Naive B cell (primary cell): ENCODE results near the gene CPAMD8. TPM values are rescaled to one million over a fixed set of nuclear protein-coding genes. Genes with fewer than 3 reads are reported as not detected.
"Not testable (repeated sequence)": the region's sequence is repeated elsewhere in the genome, so short reads cannot be mapped to it uniquely, and the experiment has no call there.

ENCODE experiments used
- ATAC-seq, 2 donors: fragments of 150-1000 bp; cut with Tn5 transposase; 2 replicates each; pipeline ENCODE4 v1.10.0; 2021; ENCODE audit warnings: low read depth in 2 of 2, mild to moderate bottlenecking in 2 of 2, moderate library complexity in 2 of 2
- DNase-seq: peaks from one replicate; pipeline ENCODE4 v3.0.0; 2022
- H3K27ac Mint-ChIP-seq, 6 donors: one replicate each; pipeline ENCODE4 v1.8.0; 2020 to 2022; ENCODE audit warnings: mild to moderate bottlenecking in 6 of 6, mixed read lengths in 6 of 6, moderate library complexity in 5 of 6, inconsistent platforms in 2 of 6
- H3K27me3 Mint-ChIP-seq, 3 donors: one replicate each; pipeline ENCODE4 v1.8.0; 2021 to 2022; ENCODE audit warnings: mixed read lengths in 3 of 3, mild to moderate bottlenecking in 1 of 3
- H3K36me3 Mint-ChIP-seq, 2 donors: one replicate each; pipeline ENCODE4 v1.8.0; 2020 to 2022; ENCODE audit warnings: mixed read lengths in 2 of 2, inconsistent platforms in 1 of 2, mild to moderate bottlenecking in 1 of 2
- H3K4me1 Mint-ChIP-seq, 3 donors: one replicate each; pipeline ENCODE4 v1.8.0; 2020 to 2022; ENCODE audit warnings: mixed read lengths in 3 of 3, inconsistent platforms in 1 of 3, mild to moderate bottlenecking in 1 of 3, moderate library complexity in 1 of 3
- H3K4me3 Mint-ChIP-seq, 8 donors: one replicate each; pipeline ENCODE4 v1.8.0; 2020 to 2022; ENCODE audit warnings: mild to moderate bottlenecking in 8 of 8, mixed read lengths in 8 of 8, moderate library complexity in 8 of 8, inconsistent platforms in 2 of 8
- H3K9me3 Mint-ChIP-seq, 7 donors: one replicate each; pipeline ENCODE4 v1.8.0; 2020 to 2022; ENCODE audit warnings: mixed read lengths in 7 of 7, mild to moderate bottlenecking in 5 of 7, inconsistent platforms in 2 of 7, moderate library complexity in 1 of 7
- polyA plus RNA-seq, 6 donors: library from polyadenylated mRNA; unstranded; fragments of 300-500 nt; fragmentation: Illumina TruSeq; gene quantifications; one replicate each; pipeline ENCODE4 v1.2.3, GENCODE V29; 2021; ENCODE audit warnings: low read depth in 6 of 6

CPAMD8 gene
- polyA plus RNA-seq, 6 donors from 2014 or later: 0.12 to 0.65 (median 0.35) TPM; not detected in 2

DNA sequence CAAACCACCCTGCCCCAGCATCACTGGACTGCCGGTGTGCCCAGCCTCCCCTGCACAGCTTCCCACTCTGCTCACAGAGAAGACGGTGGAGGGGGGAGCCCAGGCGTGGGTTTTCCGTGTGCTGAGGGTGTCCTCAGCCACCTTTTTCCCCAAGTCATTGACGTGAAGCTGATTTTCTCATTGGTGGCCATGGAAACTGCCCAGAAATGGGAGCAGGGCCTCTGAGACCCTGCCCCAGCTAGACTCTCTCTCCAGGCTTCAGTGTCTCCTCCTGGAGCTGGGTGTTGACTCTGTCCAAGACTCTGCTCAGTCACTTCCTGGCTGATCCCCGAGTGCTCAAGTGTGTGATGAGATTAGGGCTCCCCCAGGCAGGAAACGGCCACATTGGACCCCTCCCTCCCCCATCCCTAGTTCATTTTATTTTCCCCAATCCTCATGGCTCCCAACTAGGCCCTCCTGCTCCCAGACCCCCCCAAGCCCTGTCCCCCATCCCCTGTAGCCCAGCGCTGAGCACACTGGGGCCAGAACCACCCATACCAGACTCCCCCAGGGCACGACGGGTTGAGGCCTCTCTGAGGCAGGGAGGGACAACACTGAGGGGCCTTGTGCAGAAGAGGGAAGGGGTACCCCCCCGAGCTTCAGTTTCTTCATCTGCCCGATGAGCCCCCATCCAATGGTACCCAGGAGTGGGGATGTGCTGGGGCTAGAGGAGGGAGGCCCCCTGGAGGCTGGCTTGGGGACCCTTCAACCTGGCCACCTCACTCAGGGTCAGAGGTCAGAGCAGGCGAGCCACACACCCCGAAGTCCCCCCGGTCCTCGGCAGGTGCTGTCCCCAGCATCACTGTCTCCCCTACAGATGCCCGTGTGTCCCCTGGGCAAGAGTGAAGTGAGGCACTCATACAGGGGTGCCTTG is 139.0 kb downstream of the CPAMD8 start:
- Mint-ChIP-seq H3K27me3 (peaks cover 0 to 25% (median 8%) of the 10 kb centered on the region in 3 donors), H3K4me3 (no peak overlapping the region), H3K4me1 (peaks cover 4 to 28% (median 24%) of the 10 kb centered on the region in 3 donors), H3K9me3 (peaks cover 5 to 12% (median 7%) of the 10 kb centered on the region in 7 donors), H3K36me3 (peaks cover 0 to 9% of the 10 kb centered on the region in 2 donors), H3K27ac (no peak overlapping the region)
- DNase-seq (no peak), ATAC-seq (no peak)

DNA sequence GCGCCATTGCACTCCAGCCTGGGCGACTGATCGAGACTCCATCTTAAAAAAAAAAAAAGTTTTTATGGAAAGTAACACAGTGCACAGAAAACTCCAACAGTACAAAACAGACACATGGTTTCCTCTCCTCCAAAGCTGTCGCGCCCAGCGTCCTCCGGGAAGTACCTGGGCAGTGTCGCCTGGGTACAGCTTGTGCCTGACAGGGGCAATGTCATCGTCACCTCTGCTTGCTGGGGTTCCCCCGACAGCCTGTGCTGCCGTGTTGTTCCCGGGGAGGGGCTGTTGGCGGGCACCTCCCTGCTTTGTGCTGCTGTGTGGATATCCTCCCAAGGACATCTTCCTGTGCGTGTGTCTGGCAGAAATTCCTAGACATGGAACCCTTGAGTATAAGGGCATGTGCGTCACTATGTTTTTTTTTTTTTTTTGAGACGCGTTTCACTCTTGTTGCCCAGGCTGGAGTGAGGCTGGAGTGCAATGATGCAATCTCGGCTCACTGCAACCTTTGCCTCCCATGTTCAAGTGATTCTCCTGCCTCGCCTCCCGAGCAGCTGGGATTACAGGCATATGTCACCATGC is 140.2 kb downstream of the CPAMD8 start:
- Mint-ChIP-seq H3K27ac (peak overlapping the region in 1 of 6 donors; percentile 47), H3K9me3 (peaks cover 5 to 22% (median 16%) of the 10 kb centered on the region in 7 donors), H3K4me3 (no peak overlapping the region), H3K4me1 (peaks cover 4 to 19% (median 13%) of the 10 kb centered on the region in 3 donors), H3K36me3 (peaks cover 0 to 18% of the 10 kb centered on the region in 2 donors), H3K27me3 (peaks cover 0 to 25% (median 8%) of the 10 kb centered on the region in 3 donors)
- ATAC-seq (no peak), DNase-seq (no peak)

DNA sequence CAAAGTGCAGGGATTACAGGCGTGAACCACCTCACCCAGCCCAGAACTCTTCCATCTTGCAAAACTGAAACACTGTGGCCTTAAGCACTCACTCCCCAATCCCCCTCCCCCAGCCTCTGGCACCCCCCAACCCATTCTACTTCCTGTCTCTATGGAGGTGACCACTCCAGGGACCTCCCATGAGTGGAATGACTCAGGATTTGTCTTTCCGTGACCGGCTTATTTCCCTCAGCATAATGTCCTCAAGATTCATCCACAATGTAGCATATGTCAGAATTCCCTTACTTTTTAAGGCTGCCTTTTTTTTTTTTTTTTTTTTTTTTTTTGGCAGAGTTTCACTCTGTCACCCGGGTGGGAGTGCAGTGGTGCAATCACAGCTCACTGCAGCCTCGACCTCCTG is 141.4 kb downstream of the CPAMD8 start:
- DNase-seq (no peak), ATAC-seq (no peak)
- peaks cover 5 to 35% (median 25%) of the 10 kb centered on the region in 7 donors for H3K9me3 Mint-ChIP-seq
- H3K27ac Mint-ChIP-seq: no peak overlapping the region
- peaks cover 0 to 21% (median 8%) of the 10 kb centered on the region in 3 donors for H3K27me3 Mint-ChIP-seq
- H3K4me1 Mint-ChIP-seq: peaks cover 4 to 21% (median 8%) of the 10 kb centered on the region in 3 donors
- H3K4me3 Mint-ChIP-seq: no peak overlapping the region
- H3K36me3 Mint-ChIP-seq: peaks cover 5 to 30% of the 10 kb centered on the region in 2 donors

DNA sequence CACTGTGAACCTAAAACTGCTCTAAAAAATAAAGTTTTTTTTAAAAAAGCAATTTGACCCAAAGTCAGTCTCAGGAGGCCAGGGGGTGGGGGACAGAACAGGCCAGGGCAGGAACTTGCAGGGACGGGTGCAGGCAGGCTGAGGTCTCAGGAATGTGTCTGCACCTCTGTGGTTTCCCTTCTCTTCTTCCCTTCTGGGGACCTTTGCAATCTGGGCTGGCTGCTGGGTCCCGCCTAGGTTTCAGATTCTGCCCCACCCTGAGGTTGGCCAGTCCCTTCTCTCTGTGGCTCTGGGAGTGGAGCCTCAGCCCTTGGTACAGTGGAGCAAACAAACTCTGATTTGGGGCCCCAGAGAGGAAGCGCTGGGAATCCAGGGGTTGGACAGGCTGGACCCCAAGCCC is 143.1 kb downstream of the CPAMD8 start:
- Mint-ChIP-seq H3K9me3 (peaks cover 5 to 36% (median 25%) of the 10 kb centered on the region in 7 donors), H3K36me3 (peaks cover 6 to 35% of the 10 kb centered on the region in 2 donors), H3K27me3 (peaks cover 0 to 10% (median 3%) of the 10 kb centered on the region in 3 donors), H3K27ac (no peak overlapping the region), H3K4me1 (peaks cover 2 to 14% (median 3%) of the 10 kb centered on the region in 3 donors), H3K4me3 (peak overlapping the region in 1 of 8 donors; percentile 64)
- DNase-seq: no peak
- ATAC-seq: no peak

DNA sequence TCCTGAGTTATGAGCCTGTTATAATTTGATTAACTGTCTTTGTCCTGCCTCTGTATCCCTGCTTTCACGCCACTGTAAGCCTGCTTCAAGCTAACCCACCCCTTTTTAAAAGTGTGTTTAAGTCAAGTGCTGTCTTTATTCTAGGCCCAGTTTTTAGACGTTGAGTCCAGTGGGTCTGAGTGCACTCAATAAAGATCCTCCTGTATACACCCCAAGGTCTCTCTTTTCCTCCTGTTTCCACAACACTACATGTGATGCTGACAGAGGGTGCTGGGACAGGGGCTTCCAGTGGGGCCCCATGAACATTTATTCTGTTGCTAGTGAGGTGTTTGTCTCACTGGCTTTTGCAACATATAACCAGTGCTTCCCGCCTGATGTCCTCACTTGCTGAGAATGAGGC is 144.5 kb downstream of the CPAMD8 start:
- ATAC-seq (no peak), DNase-seq (no peak)
- no peak overlapping the region for H3K4me3 Mint-ChIP-seq
- peaks cover 0 to 7% (median 0%) of the 10 kb centered on the region in 3 donors for H3K4me1 Mint-ChIP-seq
- peaks cover 5 to 37% (median 25%) of the 10 kb centered on the region in 7 donors for H3K9me3 Mint-ChIP-seq
- H3K36me3 Mint-ChIP-seq: peaks cover 6 to 35% of the 10 kb centered on the region in 2 donors
- H3K27ac Mint-ChIP-seq: peak overlapping the region in 1 of 6 donors; percentile 33
- H3K27me3 Mint-ChIP-seq: no peaks in the 10 kb centered on the region

DNA sequence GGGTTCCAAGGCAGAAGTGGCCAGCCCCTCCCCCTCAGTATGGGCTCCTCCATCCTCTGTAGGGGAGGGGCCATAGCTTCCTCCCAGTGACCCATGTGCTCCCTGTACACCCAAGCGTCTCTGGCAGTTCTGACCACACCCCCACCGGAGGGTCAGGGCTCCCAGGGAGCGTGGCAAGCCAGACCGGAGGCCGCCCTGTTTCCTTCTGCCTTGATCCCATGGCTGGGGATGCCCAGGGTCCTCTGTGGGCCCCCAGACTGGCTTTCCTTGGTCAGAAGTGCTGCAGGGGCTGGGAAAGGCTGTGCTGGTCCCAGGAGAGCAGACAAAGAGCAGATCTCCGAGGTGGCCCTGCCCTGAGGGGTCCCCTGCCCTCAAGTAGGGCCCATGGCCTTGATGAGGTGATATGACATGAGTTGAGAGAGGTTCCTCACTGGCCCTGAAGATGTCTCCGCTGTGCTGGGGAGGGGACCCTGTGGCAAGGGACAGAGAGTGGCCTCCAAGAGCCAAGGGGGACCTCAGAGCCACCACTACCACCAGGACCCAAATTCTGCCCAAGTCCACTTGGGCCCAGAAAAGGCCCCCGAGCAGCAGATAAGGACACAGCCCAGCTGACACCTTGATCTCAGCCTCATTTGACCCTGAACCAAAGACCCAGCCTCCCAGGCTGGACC is 145.6 kb downstream of the CPAMD8 start:
- H3K27me3 Mint-ChIP-seq: no peaks in the 10 kb centered on the region
- peaks cover 5 to 37% (median 25%) of the 10 kb centered on the region in 7 donors for H3K9me3 Mint-ChIP-seq
- H3K36me3 Mint-ChIP-seq: peaks cover 6 to 35% of the 10 kb centered on the region in 2 donors

DNA sequence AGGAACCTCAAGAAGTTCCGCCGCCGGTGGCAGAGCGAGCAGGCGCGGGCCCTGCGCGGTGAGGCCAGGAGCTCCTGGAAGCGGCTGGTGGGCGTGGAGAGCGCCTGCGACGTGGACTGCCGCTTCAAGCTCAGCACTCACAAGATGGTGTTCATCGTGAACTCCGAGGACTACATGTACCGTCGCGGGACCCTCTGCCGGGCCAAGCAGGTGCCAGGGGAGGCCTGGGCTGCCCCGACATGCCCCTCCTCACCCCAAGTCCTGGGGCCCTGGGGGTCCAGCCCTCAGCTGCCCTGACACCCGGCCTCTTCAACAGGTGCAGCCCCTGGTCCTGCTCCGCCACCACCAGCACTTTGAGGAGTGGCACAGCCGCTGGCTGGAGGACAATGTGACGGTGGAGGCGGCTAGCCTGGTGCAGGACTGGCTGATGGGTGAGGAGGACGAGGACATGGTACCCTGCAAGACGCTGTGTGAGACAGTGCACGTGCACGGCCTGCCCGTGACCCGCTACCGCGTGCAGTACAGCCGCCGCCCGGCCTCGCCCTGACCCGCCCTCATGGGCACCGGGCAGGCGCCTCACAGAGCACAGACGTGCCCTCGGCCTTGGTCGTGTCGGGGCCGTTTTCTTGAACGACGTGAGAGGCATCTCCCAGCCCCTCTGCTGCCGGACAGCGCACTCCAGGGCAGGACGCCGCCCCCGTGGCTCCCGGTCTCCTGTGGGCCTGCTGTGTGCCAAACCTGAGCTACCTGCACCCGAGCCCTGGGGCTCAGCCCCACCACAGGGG is 148.2 kb downstream of the CPAMD8 start:
- no peak overlapping the region for H3K27ac Mint-ChIP-seq
- DNase-seq (no peak), ATAC-seq (no peak)
- H3K4me1 Mint-ChIP-seq: peaks cover 13 to 31% (median 21%) of the 10 kb centered on the region in 3 donors
- peaks cover 11 to 33% (median 24%) of the 10 kb centered on the region in 7 donors for H3K9me3 Mint-ChIP-seq
- no peak overlapping the region for H3K4me3 Mint-ChIP-seq
- H3K27me3 Mint-ChIP-seq: no peaks in the 10 kb centered on the region
- H3K36me3 Mint-ChIP-seq: peaks cover 18 to 50% of the 10 kb centered on the region in 2 donors

More for the DNA sequence above, 145.6 kb downstream of the CPAMD8 start:
- Mint-ChIP-seq H3K27ac (peak overlapping the region in 1 of 6 donors; percentile 78), H3K4me1 (peaks cover 0 to 8% (median 0%) of the 10 kb centered on the region in 3 donors), H3K4me3 (peak overlapping the region in 1 of 8 donors; percentile 15)
- ATAC-seq (no peak), DNase-seq (no peak)

DNA sequence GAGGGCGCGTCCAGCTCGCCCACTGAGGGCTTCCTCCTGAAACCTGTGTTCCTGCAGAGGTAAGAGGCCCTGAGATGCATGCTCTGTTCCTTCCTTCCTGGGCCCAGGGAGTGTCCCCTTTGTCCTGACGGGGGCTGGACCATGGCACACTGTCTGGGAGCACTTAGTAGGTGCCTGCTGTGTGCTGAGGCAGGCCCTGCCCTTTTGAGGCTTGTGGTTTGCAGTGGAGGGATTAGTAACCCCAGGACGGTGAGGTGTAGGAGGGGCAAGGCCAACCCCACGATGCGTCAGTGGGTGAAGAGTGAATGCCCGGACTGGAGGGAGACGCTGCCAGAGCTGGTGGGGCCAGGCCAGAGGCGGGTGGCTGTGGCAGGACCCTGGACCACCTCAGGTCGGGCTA is 149.0 kb downstream of the CPAMD8 start:
- no peak for ATAC-seq
- Mint-ChIP-seq H3K9me3 (peaks cover 6 to 27% (median 16%) of the 10 kb centered on the region in 7 donors), H3K27me3 (no peaks in the 10 kb centered on the region), H3K27ac (peak overlapping the region in 1 of 6 donors; percentile 38), H3K4me3 (no peak overlapping the region), H3K36me3 (peaks cover 18 to 42% of the 10 kb centered on the region in 2 donors), H3K4me1 (peaks cover 13 to 31% (median 21%) of the 10 kb centered on the region in 3 donors)
- no peak for DNase-seq

DNA sequence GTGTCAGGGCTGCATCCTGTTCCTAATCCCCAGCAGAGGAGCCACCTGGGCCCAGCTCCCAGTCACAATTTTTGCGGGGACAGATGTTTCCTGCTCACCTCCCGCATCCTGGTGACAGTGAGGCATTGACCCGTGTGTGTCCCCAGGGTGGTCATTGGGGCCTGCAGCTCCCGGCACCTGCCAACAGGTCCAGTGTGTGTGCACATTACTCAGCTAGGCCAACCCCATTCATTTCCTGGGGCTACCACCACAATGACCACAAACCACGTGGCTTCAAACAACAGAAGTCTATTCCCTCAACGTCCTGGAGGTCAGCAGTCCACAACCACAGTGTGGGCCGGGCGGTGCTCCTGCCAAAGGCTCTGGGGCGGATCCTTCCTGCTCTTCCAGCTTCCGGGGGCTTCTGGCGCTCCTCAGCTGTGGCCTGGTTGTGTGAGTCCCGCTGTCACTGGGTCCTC is 149.7 kb downstream of the CPAMD8 start:
- no peak overlapping the region for H3K27ac Mint-ChIP-seq
- H3K36me3 Mint-ChIP-seq: peaks cover 18 to 35% of the 10 kb centered on the region in 2 donors
- peaks cover 13 to 31% (median 21%) of the 10 kb centered on the region in 3 donors for H3K4me1 Mint-ChIP-seq
- no peak for DNase-seq
- H3K9me3 Mint-ChIP-seq: peaks cover 6 to 22% (median 10%) of the 10 kb centered on the region in 7 donors
- no peak overlapping the region for H3K4me3 Mint-ChIP-seq
- ATAC-seq: no peak
- no peaks in the 10 kb centered on the region for H3K27me3 Mint-ChIP-seq

DNA sequence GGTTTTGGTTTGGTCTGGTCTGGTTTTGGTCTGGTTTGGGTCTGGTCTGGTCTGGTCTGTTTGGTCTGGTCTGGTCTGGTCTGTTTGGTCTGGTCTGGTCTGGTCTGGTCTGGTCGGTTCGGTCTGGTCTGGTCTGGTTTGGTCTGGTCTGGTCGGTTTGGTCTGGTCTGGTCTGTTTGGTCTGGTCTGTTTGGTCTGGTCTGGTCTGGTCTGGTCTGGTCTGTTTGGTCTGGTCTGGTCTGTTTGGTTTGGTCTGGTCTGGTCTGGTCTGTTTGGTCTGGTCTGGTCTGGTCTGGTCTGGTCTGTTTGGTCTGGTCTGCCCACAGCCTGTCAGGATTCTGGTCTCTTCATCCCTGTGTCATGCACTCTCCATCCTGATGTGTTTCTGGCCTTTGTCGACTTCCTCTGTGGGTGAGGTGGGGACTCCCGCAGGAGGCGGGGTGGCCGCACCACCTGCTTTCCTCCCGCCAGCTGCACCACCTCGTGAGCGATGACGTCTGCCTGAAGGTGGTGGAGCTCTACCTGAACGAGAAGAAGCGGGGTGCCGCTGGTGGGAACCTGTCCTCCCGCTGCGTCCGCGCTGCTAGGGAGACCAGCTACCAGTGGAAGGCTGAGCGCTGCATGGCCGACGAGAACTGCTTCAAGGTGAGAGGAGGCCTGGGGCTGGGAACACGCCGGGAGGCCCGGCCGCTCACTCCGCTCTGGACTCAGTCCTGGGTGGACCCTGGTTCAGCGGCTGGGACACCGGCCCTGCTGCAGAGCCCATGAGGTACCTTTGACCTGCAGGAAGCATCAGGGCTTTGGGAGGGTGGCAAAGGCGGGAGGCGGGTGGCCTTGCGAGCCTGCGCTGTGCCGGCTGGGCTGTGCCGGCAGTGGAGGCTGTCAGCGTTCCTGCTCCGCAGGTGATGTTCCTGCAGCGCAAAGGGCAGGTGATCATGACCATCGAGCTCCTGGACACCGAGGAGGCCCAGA is 150.7 kb downstream of the CPAMD8 start:
- H3K36me3 Mint-ChIP-seq: peaks cover 24 to 28% of the 10 kb centered on the region in 2 donors
- H3K27me3 Mint-ChIP-seq: no peaks in the 10 kb centered on the region
- peak overlapping the region in 5 of 6 donors; percentile 22 to 87 (median 85) for H3K27ac Mint-ChIP-seq
- peaks cover 13 to 31% (median 21%) of the 10 kb centered on the region in 3 donors for H3K4me1 Mint-ChIP-seq
- H3K9me3 Mint-ChIP-seq: peaks cover 0 to 14% (median 6%) of the 10 kb centered on the region in 7 donors
- peak overlapping the region in 1 of 8 donors; percentile 4 for H3K4me3 Mint-ChIP-seq
- ATAC-seq (peak; percentile 56 to 64), DNase-seq (no peak)

DNA sequence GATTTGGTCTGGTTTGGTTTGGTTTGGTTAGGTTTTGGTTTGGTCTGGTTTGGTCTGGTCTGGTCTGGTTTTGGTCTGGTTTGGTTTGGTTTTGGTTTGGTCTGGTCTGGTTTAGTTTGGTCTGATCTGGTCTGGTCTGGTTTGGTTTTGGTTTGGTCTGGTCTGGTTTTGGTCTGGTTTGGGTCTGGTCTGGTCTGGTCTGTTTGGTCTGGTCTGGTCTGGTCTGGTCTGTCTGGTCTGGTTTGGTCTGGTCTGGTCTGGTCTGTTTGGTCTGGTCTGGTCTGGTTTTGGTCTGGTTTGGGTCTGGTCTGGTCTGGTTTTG is 151.7 kb downstream of the CPAMD8 start:
- Mint-ChIP-seq H3K36me3 (peaks cover 17 to 19% of the 10 kb centered on the region in 2 donors), H3K27ac (peak overlapping the region; percentile 53 to 98 (median 88)), H3K4me1 (peaks cover 13 to 23% (median 21%) of the 10 kb centered on the region in 3 donors)
- ATAC-seq, H3K27me3 Mint-ChIP-seq, H3K9me3 Mint-ChIP-seq, H3K4me3 Mint-ChIP-seq, DNase-seq: not testable (repeated sequence)
